GF-D8 (cell line): ENCODE measurements around the gene C7.

Source experiments
- DNase-seq: peaks from one replicate; lab custom pipeline; 2025; lab: John Stamatoyannopoulos, UW

The C7 gene

DNA sequence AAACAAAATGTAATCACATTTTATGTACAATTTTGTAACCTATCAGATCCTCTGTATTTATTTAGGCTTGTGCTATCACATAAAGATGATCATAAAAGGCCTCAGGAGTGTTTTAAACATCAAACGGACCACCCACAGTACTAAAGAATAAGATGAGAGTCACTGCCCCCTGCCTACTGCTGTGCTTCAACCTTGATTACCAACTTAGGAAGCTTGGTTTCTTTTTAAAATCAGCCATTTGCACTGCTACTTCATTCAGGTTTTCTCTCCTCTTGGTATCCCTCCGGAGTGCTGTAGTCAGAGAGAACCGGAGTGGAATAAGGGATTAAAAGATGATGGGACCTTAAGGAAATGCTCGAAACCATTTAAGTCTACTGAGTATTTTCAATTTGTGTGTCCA lies 6.9 kb downstream of the C7 start:
- DNase-seq: no peak

DNA sequence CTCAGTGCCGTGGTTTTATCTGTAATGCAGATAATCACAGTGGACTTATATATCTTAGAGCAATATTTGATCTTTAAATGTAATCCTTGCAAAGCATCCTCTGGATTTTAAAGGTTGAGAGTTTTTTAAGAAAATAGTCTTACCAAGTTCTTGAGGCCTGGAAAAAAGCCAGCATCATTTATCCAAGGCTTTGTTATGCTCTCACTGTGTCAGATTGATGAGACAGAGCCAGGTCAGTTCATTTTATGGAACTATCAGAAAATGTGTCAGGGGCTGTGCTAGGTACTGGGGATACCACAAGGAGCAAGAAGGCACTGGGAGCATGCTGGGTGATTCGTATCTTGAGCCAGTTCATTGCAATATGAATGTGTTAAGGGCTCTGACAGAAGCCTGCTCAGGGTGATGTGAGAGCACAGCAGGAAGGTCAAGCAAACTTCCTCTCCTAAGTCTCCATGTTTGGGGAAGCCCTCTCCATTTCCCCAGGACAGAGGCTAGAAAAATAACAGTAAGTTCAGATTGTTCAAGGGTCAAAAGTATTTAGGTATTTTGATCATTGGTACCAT lies 19.7 kb downstream of the C7 start:
- DNase-seq: no peak

DNA sequence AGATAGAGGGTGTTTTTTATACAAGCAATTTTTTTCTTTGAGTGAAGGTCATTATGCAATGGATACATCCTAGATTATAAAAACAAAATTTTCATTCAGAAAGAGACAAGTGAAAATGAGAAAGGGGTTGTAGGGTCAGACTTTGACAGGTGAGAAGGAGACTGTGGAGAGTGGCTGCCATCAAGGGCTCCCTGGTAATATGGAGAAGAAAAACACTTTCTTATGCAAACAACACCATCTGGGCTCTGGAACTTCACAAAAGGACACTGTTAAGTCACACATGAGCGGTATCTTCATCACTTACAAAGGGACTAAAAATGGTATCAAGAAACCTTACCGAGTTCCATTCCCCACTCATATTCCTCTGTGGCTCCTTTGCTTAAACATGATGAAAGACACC lies 23.5 kb downstream of the C7 start:
- DNase-seq: no peak

DNA sequence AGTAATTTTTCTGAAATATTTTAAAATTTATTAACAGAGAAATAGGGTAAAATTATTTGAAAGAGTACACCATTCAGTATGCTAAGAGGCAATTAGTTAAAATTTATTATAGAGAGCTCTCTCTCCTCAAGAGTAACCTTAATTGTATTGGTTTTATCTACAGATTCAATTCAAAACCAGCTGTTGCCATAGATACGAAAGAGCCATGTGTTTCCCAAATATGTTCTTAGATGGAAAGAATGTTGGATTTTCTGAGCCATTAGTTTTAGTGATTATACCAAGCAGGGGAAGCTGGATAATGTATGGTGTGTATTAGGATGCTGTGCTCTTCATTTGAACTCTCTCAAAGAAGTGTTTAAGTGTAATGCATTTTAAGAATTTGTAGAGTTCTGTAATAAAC lies 27.8 kb downstream of the C7 start:
- DNase-seq: no peak

DNA sequence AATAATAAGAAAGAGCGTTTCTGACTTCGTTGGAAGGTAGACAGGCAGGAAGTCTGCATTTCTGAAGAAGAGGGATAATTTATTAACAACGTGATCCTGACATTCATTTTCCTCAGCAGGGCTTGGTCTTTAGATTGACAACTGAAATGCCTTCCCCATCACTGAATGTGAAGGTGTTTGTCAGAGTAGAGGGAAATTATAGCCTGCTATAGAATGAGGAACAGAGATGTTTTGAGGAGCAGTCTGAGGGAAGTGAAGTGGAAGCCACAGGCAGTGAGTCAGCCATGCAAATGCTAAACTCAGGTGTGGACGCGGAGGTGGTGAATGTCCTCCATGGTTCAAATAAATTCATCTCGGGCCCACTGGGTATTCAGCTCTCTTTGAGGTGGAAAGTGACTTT lies 30.5 kb downstream of the C7 start:
- no peak for DNase-seq

DNA sequence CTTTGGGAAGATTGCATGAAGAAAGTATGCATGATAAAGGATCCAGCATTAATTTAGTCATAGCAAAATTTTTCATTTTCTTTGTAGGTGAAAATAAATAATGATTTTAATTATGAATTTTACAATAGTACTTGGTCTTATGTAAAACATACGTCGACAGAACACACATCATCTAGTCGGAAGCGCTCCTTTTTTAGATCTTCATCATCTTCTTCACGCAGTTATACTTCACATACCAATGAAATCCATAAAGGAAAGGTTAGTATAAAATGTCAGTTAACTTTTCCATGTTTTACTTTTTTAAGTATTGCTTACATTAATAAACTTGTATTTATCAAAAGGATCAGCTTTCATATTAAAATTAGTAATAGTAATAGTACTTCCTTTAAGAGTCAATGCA lies 35.8 kb downstream of the C7 start:
- DNase-seq: no peak

DNA sequence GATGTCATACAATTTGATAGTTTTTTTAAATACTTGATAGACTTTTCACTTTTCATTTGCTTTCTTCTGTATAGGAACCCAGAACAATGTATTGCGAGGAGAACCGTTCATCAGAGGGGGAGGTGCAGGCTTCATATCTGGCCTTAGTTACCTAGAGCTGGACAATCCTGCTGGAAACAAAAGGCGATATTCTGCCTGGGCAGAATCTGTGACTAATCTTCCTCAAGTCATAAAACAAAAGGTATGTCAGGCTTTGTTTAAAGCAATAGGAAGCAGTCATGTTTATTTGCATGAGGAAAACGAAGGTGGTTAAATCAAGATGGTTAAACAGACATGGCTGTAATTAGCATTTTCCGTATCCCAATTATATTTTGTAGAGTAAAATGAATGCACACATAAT lies 46.0 kb downstream of the C7 start:
- no peak for DNase-seq

DNA sequence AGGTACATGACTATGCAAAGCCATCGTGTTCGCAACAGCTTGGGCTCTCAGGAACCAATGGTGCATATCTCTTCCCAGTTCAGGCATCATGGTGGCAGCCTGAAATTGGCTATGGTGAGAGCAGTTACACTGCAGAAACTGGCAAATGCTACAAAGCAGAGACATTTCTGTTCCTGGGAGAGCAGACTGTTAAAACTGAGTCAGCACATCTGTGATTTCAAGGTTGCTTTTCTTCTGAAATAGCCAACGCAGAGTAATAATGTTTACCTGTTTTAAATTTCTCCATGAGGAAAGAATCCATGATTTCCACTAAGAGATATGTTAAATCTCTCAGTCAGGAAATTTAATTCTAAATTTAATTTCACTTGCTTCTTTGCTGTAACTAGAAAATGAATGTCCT lies 47.8 kb downstream of the C7 start:
- DNase-seq: no peak

DNA sequence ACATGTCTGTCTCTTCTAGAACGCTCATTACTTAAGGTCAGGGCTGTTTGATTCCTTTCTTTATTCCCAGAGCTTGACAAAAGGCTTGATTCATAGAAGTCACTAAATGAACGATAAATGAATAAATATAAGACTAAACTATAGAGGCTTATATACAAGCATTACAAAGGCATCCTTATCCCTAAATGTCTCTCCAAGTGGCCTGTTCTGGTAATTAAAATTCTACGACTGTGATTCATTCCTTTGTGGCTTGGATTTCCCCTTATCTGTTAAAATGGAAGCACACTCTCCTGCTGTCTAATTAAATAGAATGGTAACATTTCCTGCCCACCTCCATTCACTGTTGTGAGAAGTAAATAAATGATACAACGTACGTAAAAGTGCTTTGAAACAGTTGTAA lies 49.5 kb downstream of the C7 start:
- no peak for DNase-seq

DNA sequence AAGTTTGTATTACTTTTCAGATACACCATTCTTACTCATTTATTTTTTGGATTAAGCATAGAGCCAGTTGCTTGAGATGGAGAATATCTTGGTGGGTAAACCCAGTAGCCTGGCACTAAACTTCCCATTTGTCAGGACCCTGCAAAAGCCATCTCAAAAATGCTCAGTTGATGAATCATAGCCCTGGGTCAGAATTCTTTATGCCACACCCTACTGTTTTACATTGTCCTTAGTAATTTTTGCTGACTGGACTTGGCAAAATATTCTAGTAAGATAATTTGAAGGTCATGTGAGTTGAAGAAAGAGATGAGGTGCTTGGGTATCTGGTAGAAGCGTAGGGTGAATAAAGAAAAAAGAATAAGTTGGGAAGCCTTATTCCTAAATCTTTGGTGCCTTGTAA lies 50.7 kb downstream of the C7 start:
- no peak for DNase-seq

DNA sequence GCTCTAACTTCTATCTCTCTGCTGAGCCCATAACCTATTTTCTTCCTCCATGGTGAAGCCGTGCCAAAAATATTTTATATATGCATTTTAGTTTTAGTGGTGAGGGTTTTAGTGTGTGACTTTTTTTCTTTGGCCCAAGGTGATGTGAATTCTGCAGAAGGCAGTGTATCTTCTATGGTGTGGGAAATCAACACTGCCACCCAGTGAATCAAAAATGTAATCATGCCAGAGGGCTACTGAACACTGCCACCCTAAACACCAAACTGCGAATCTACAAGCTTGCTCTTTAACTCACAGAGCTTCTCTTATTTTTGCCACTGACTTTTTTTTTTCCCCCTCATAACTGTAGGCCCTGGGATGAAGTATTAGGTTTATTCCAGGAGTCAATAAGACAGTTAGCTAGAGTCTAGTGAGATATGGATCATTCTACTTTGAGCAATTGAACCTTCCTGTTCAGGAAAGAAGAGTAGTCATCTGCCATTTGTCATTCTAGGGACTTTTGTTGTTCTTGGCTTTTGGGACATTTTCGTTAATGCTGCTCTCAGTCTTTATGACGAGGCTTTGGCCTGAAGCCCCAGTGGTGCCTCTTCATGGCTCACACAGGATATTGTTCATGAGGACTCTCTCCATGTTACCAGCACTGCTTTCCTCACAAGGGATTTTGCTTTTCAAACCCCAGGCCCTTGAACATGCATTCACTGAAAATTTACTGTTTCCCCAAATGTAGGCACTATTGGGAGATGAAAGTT lies 53.1 kb downstream of the C7 start:
- DNase-seq: no peak

DNA sequence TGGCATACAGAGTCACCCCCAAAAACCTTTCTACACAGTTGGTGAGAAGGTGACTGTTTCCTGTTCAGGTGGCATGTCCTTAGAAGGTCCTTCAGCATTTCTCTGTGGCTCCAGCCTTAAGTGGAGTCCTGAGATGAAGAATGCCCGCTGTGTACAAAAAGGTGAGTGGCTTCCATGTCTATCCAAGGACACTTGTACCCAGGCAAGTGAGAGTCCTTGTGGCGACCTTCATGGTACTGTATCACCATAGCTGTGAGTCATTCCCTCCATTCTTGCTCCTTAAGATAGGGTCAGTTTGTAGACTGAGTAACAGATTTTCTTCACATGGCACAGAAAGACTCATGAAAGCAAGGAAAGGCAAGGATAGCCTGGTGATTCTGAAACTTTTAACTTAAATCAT lies 63.1 kb downstream of the C7 start:
- DNase-seq: no peak

DNA sequence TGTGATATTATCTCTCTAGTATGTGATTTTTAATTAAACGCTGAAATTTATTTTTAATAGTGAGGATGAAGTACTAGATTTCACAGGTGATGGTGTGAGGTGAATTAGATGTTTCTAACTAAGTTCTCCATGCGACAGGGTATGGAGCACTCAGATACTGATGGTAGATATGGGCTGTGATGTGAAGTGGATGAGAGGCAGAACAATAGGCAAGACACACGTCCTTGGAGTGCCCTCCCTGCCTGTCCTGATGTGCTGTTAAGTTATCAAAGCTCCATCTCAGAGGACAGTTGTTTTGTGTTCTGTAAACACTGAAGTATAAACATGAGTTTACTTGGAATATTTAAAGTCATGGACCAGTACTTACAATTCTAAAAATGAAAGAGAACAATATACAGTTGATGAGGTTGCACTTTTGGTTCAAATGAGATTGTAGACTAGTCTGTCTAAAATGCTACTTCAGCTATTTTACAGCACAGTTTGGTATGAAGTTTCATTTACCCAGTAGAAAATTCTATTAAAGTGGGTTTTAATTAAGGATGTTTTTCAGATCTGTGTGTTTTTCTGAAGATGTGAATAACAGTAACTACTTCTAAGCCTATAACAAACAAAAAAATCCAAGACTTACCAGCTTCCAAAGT lies 64.2 kb downstream of the C7 start:
- no peak for DNase-seq

DNA sequence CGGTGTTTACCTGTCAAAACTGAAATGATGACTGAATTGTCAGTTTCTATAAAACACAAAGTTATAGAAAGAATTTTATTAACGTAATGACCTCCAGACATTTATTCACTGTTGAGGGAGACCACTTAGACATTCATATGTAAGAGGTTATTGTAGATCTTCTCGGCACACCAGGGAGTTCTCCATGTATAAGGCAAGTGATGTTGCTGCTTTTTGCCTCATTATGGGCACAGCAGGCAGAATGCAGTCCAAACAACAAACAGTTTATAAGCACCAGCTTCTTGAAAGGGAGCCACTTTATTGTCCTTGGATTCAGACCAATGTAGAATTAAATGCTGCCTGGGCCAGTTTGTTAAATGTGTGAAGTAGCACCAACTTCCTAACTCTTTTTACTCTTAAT lies 66.7 kb downstream of the C7 start:
- DNase-seq: no peak

DNA sequence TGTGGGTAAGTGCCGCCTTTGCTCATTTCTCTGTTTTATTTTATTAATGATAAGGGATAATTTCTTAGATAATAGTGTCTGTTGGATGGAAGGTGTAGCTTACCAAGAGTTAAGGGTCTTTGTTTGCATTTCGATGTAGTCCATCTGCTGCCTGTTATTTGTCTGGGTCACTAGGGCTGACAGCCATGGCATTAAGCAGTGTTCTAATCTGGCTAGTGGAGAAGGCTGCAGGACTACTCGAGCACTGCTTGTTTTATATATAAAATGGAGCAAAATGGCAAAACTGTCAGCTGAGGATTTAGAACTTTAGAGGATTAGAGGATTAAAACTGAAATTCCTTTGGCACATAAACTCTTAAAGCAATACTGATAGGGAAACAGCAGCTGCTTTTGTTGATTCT lies 67.5 kb downstream of the C7 start:
- DNase-seq: no peak

DNA sequence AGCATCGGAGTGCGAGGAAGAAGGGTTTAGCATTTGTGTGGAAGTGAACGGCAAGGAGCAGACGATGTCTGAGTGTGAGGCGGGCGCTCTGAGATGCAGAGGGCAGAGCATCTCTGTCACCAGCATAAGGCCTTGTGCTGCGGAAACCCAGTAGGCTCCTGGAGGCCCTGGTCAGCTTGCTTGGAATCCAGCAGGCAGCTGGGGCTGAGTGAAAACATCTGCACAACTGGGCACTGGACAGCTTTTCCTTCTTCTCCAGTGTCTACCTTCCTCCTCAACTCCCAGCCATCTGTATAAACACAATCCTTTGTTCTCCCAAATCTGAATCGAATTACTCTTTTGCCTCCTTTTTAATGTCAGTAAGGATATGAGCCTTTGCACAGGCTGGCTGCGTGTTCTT lies 72.1 kb downstream of the C7 start:
- no peak for DNase-seq

DNA sequence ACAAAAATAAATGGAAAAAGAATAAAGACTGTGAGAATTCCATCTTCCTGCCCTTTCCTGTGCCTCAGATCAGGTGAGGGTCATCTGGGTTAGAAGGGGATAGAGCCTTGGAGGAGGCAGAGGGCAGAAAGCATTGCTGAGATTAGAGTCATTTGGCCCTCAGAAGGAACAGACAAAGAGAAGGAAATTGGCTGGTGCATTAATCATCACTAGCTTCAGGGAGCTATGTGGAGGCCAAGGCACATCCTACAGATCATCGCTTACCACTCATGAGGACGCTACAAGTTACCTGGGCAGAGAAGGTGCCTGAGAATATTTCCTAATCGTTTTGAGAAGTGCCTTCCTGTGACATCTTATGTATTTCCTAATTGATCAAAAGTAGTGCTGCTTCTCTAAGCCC lies 74.5 kb downstream of the C7 start:
- DNase-seq: no peak

DNA sequence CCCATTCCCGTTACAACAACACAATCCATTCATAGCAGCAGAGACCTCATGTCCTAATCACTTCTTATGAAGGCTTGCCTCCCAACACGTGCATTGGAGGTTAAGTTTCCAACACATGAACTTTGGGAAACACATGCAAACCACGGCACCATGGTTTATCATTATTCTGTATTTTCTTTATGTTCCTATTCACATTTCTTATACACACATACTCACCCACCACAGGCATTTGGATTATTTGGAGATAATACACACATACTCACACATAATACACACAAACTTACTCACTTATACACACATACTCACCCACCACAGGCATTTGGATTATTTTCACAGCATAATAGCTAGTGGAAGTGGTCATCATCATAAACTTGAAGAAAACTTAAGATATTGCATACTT lies 75.6 kb downstream of the C7 start:
- DNase-seq: no peak

DNA sequence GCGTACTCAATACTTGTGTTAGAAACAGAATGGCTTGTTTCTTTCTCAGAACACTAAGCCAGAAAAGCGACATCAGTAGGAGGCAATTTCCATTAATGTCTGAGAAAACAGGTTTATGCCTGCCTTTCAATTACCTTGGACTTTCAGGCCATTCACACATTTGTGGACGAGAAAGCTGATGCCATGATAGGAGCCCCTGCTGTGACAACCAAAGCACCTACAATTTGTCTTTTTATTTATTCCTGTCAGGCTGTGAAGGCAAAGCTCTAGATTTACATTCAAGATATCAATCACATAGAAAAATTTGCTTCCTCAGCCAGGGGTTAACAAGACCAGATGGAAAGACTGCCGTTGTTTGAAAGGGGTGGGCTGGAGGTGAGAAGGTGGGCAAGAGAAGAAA lies 76.2 kb downstream of the C7 start:
- DNase-seq: no peak

DNA sequence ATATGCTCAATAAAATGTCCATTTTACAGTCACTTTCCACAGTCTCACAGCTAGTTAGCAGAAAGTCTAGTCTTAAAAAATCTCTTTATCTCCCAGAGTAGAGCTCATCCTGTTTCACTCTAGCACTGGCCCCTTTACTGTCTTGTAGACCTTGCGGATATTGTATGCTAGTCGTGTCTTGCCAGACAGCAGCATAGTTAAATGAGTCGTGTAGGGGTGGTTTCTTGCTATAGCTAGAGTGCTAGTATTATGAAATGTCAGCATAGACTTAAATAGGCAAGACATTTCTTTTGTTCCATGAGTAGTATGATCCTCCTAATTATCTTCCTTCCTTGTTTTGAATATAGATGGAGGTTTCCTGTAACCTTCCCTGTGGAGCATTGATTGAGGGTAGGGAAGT lies 77.4 kb downstream of the C7 start:
- DNase-seq: no peak

DNA sequence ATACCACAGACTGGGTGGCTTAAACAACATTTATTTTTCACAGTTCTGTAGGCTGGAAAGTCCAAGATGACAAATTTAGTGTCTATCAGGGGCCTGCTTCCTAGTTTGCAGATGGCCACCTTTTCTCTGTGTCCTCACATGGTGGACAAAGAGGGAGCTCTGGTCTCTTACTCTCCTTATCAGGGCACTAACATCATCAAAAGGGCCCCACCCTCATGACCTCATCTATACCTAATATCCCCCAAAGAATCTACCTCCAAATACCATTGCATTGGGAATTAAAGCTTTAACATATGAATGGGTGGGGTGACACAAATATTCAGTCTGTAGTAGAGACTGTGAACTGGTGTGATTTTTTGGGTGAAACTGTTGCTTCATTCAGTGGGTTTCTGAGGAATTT lies 78.1 kb downstream of the C7 start:
- DNase-seq: no peak

DNA sequence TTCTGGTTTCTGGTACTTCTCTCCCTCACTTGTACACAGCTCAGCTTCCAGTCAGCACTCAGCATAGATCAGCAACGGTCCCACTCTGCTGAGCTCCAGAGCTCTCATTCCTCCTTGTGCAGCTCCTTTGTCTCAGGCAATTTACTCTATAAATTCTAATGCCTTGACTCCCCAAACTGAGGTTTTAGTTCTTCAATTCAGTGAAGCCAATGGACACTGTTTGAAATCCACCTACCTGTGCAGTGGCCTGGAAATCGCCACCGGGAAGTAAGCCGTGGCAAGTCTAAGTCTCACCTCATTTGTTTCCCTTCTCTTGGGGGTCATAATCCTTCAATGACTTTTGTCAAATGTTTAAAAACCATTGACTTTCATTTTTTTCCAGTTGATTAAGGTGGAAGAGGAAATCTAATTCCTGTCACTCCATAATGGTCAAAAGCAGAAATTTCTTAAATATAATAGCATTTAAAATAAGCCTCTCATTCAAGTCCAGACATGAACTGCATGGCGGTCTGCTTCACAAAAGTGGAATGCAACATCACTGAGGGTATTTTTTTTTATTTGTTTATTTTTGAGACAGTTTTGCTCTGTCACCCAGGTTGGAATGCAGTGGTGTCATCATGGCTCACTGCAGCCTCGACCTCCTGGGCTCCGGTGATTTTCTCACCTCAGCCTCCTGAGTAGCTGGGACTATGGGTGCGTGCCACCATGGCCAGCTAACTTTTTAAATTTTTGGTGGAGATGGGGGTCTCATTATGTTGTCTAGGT lies 79.6 kb downstream of the C7 start:
- no peak for DNase-seq
